DOHH2 (cell line): ENCODE data around the gene FSCN2.

Experiments
- H3F3A ChIP-seq: fragments of 200-600 bp; sonication (generic), shearing (Covaris generic); 2 replicates; pipeline ENCODE4 v1.6.0; 2016; ENCODE audit warnings: antibody characterized with exemption, mild to moderate bottlenecking; ENCODE audit not compliant: control insufficient read depth, insufficient read depth
- H3K27ac ChIP-seq: fragments of 200-600 bp; sonication (generic); 2 replicates; pipeline ENCODE4 v1.5.1; 2014; ENCODE audit warnings: low read depth, mild to moderate bottlenecking, low read length, moderate library complexity
- H3K27me3 ChIP-seq: fragments of 200-600 bp; sonication (generic); 2 replicates; pipeline ENCODE4 v1.6.1; 2014; ENCODE audit warnings: mild to moderate bottlenecking, low read length, mixed read lengths; ENCODE audit not compliant: control insufficient read depth
- H3K36me3 ChIP-seq: fragments of 200-600 bp; sonication (generic); 2 replicates; pipeline ENCODE4 v1.6.1; 2014; ENCODE audit warnings: mild to moderate bottlenecking, low read length, moderate library complexity, mixed read lengths; ENCODE audit not compliant: control insufficient read depth
- H3K4me1 ChIP-seq: fragments of 200-600 bp; sonication (generic); 2 replicates; pipeline ENCODE4 v1.6.1; 2014; ENCODE audit warnings: mild to moderate bottlenecking, low read length, mixed read lengths; ENCODE audit not compliant: control insufficient read depth
- H3K4me2 ChIP-seq: fragments of 200-600 bp; sonication (generic); 2 replicates; pipeline ENCODE4 v1.6.0; 2014; ENCODE audit warnings: mild to moderate bottlenecking, low read length, moderate library complexity
- H3K4me3 ChIP-seq: fragments of 200-600 bp; sonication (generic); 2 replicates; pipeline ENCODE4 v1.5.1; 2014; ENCODE audit warnings: mild to moderate bottlenecking, low read length, mixed read lengths
- H3K79me2 ChIP-seq: fragments of 200-600 bp; sonication (generic); 2 replicates; pipeline ENCODE4 v1.6.1; 2014; ENCODE audit warnings: mild to moderate bottlenecking, low read length, mixed read lengths; ENCODE audit not compliant: control insufficient read depth
- H3K9me2 ChIP-seq: fragments of 200-600 bp; sonication (generic); replicated peaks from 2 replicates; pipeline ENCODE4 v1.6.1; 2014; ENCODE audit warnings: mild to moderate bottlenecking, low read length, mixed read lengths; ENCODE audit not compliant: control insufficient read depth
- H3K9me3 ChIP-seq: fragments of 200-600 bp; sonication (generic); 2 replicates; pipeline ENCODE4 v1.6.1; 2014; ENCODE audit warnings: antibody characterized with exemption, low read length, mixed read lengths; ENCODE audit not compliant: control insufficient read depth, insufficient read depth
- H4K20me1 ChIP-seq: fragments of 200-600 bp; sonication (generic); 2 replicates; pipeline ENCODE4 v1.6.0; 2014; ENCODE audit warnings: low read depth, mild to moderate bottlenecking, antibody characterized with exemption, low read length, moderate library complexity; ENCODE audit not compliant: control insufficient read depth, insufficient read depth
- CTCF ChIP-seq: fragments of 200-600 bp; sonication (generic); IDR thresholded peaks from one replicate; pipeline ENCODE4 v1.5.1; 2014; ENCODE audit warnings: antibody characterized with exemption, mild to moderate bottlenecking, low read depth, low read length; ENCODE audit not compliant: poor library complexity, severe bottlenecking
- EZH2phosphoT487 ChIP-seq: fragments of 200-600 bp; sonication (generic); IDR thresholded peaks from 2 replicates; pipeline ENCODE4 v1.6.1; 2017; ENCODE audit warnings: borderline replicate concordance, mild to moderate bottlenecking, antibody characterized with exemption, low read length, moderate library complexity, mixed read lengths

Gene FSCN2

GRCh38 chr17:81503619-81504018 lies 24.6 kb upstream of the FSCN2 start:
- Histone ChIP-seq H3K9me3 (no peaks in the 10 kb centered on the region), H3K4me2 (no peak overlapping the region), H3F3A (peaks cover 13% of the 10 kb centered on the region), H3K27me3 (peaks cover 13% of the 10 kb centered on the region), H3K36me3 (peaks cover under 1% of the 10 kb centered on the region), H3K4me3 (no peak overlapping the region), H3K79me2 (no peaks in the 10 kb centered on the region), H3K27ac (no peak overlapping the region), H3K4me1 (peaks cover 1% of the 10 kb centered on the region), H3K9me2 (no peaks in the 10 kb centered on the region), H4K20me1 (no peaks in the 10 kb centered on the region)
- TF ChIP-seq CTCF, result no peak
- no peak for TF ChIP-seq EZH2phosphoT487

GRCh38 chr17:81508639-81509206 lies 19.5 kb upstream of the FSCN2 start:
- no peaks in the 10 kb centered on the region for H3K9me3 ChIP-seq
- no peaks in the 10 kb centered on the region for H3K9me2 ChIP-seq
- peak overlapping the region; percentile 93 for H3K4me3 ChIP-seq
- no peak overlapping the region; the same call in 1 of the 2 replicates for H3K27ac ChIP-seq
- TF ChIP-seq CTCF (no peak), EZH2phosphoT487 (no peak)
- peaks cover 43% of the 10 kb centered on the region for H3K36me3 ChIP-seq
- H3K4me2 ChIP-seq, result peak overlapping the region; percentile 91
- peaks cover 33% of the 10 kb centered on the region for H3K4me1 ChIP-seq
- peaks cover 40% of the 10 kb centered on the region for H3K79me2 ChIP-seq
- peaks cover 54% of the 10 kb centered on the region for H3F3A ChIP-seq
- peaks cover 2% of the 10 kb centered on the region; the same call in 1 of the 2 replicates for H3K27me3 ChIP-seq
- H4K20me1 ChIP-seq, result peaks cover 31% of the 10 kb centered on the region

GRCh38 chr17:81509207-81509971 lies 18.8 kb upstream of the FSCN2 start:
- Histone ChIP-seq H3K36me3 (peaks cover 43% of the 10 kb centered on the region), H3K9me2 (no peaks in the 10 kb centered on the region), H3K27me3 (peaks cover 2% of the 10 kb centered on the region; the same call in 1 of the 2 replicates), H3K27ac (peak overlapping the region; percentile 85; the same call in 1 of the 2 replicates), H3K4me3 (peak overlapping the region; percentile 93), H3K4me2 (peak overlapping the region; percentile 91), H3K9me3 (no peaks in the 10 kb centered on the region), H3K4me1 (peaks cover 39% of the 10 kb centered on the region), H4K20me1 (peaks cover 31% of the 10 kb centered on the region), H3F3A (peaks cover 61% of the 10 kb centered on the region), H3K79me2 (peaks cover 40% of the 10 kb centered on the region)
- TF ChIP-seq CTCF (no peak), EZH2phosphoT487 (no peak)
